Measurements from ENCODE around the gene APOB.

Gene APOB

GRCh38 chr2:21019000-21019677 lies 24.7 kb downstream of the APOB start:
- DNase-seq, result no peak

- no peak for DNase-seq
Observed at GRCh38 chr2:21018290-21018689, 25.6 kb downstream of the APOB start.

GRCh38 chr2:21017748-21018276 lies 26.1 kb downstream of the APOB start:
- DNase-seq, result no peak

- no peak for DNase-seq
Observed at GRCh38 chr2:21015281-21015645, 28.6 kb downstream of the APOB start.

GRCh38 chr2:21014364-21015280 lies 29.3 kb downstream of the APOB start:
- DNase-seq, result no peak

- no peak for DNase-seq
Observed at GRCh38 chr2:21013043-21013816, 30.6 kb downstream of the APOB start.

- DNase-seq, result no peak
Observed at GRCh38 chr2:21012557-21012937, 31.3 kb downstream of the APOB start.

GRCh38 chr2:21011876-21012556 lies 31.9 kb downstream of the APOB start:
- no peak for DNase-seq

GRCh38 chr2:21011453-21011852 lies 32.4 kb downstream of the APOB start:
- no peak for DNase-seq

GRCh38 chr2:21010813-21011439 lies 32.9 kb downstream of the APOB start:
- DNase-seq, result no peak

GRCh38 chr2:21009662-21010225 lies 34.1 kb downstream of the APOB start:
- no peak for DNase-seq

- DNase-seq, result no peak
Observed at GRCh38 chr2:21008790-21009661, 34.8 kb downstream of the APOB start.

GRCh38 chr2:21008014-21008789 lies 35.7 kb downstream of the APOB start:
- DNase-seq, result no peak

GRCh38 chr2:21007129-21008013 lies 36.5 kb downstream of the APOB start:
- DNase-seq, result no peak

GRCh38 chr2:21006423-21007128 lies 37.3 kb downstream of the APOB start:
- DNase-seq, result no peak

GRCh38 chr2:21005700-21006422 lies 38.0 kb downstream of the APOB start:
- no peak for DNase-seq

- no peak for DNase-seq
Observed at GRCh38 chr2:21005111-21005699, 38.7 kb downstream of the APOB start.

All from NCI-H2171 (cell line).